GM10266 (cell line): ENCODE measurements around the gene LRRC7.
"Not testable (repeated sequence)": the region's sequence is repeated elsewhere in the genome, so short reads cannot be mapped to it uniquely, and the experiment has no call there.

Experiments used
- DNase-seq: peaks from one replicate; pipeline ENCODE4 v3.0.0; 2012; ENCODE audit errors: extremely low spot score
- CTCF ChIP-seq: IDR thresholded peaks from 2 replicates; pipeline ENCODE4 v1.5.1; 2012; ENCODE audit warnings: mild to moderate bottlenecking, low read depth; ENCODE audit not compliant: control insufficient read depth, insufficient read depth; ENCODE audit errors: missing control alignments

Gene LRRC7

GRCh38 chr1:70041317-70042045 lies 473.8 kb downstream of the LRRC7 start:
- DNase-seq, result no peak
- no peak for TF ChIP-seq CTCF

- DNase-seq, result no peak
- TF ChIP-seq CTCF, result no peak
Observed at GRCh38 chr1:70042090-70042731, 474.5 kb downstream of the LRRC7 start.

DNA sequence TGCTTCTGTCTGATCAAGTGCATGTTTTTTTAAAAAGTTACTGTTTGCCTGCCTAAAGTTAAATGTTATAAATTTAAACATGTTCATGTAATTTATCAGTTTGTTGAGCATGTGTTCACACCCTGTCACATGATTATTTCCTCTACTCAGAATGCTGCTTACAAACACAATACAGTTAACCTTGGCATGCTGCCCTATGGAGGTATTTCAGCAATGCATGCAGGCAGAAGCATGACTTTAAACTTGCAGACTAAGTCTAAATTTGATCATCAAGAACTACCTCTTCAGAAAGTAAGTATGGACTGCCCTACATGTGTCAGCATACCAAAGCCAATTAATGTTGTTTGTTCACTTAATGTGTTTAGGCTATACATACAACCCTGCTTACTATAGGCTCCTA lies 476.1 kb downstream of the LRRC7 start:
- no peak for TF ChIP-seq CTCF
- DNase-seq, result no peak

DNA sequence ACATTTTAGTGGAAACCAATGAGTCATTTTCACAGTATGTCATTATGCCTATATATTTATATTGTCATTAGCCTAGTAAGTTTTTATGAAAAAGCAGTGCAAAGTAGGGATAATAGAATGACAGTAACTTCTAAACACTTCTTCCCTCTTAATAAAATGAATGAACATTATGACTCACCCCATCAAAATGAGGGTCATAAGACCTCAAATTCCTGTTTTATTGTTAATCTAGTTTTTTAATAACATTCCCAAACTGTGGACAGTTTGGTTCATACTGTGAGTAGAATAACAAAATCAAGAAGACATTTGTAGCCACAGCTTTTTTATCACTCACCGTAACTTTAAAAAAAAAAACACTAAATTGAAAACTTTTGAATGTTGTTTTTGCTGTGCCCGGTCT lies 477.1 kb downstream of the LRRC7 start:
- TF ChIP-seq CTCF, result no peak
- DNase-seq, result no peak

DNA sequence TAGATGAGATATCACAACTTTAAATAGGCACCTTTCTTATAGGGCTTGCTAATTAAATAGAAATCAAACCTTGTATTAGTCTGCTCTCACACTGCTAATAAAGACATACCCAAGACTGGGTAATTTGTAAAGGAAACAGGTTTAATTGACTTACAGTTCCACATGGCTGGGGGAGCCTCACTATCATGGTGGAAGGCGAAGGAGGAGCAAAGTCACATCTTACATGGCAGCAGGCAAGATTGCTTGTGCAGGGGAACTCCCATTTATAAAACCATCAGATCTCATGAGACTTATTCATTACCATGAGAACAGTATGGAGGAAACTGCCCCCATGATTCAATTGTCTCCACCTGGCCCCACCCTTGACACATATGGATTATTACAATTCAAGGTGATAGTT lies 477.9 kb downstream of the LRRC7 start:
- not testable (repeated sequence) for DNase-seq

DNA sequence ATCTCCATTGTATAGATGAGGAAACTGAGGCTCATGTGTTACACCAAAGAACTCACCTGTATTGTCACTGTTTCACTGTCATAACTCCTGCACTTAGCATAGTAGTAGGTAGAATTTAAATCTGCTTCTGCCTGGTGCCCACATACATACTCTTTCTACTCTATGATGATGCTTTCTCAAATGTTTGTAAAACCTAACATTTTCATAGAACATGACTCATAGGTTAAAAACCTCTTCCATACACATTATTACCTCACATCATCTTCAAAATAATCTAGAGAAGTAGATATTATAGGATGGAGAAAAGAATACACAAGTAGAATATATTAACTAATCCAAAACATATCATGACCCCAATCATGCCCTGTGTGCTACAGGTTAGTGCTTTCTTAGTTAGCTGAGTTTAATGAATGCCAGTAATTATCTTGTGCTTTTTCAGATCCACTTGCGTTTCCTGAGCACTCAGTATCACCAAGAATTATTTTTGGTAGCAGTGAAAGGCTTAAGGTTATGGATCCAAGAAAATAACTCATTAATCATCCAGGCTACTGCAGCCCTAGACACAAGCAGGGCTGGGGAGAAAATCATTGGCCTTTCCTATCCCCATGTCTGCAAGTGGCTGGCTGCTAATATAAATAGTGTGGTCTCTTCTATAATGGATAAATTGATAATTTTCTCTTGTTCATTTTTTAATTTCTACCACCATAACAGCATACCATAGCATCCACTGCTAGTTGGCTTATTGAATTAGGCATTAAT lies 480.8 kb downstream of the LRRC7 start:
- no peak for DNase-seq
- TF ChIP-seq CTCF, result no peak

DNA sequence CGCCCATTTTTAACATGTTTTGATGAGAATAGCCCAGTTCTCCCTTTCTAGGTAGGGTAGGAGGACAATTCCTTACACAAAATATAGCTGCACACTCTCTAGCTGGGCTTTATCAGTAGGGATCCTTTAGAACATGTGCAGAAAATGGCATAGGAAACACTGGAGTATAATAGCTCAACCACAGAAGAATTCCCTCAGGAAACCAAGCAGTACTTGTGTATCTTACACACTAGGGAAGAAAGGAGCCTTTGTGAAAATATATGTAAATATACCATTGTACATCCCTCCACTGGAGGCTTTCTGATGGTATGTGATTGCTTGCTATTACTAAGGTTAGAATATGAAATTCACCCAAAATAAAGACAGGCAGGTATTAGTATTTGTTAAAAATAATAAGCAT lies 484.2 kb downstream of the LRRC7 start:
- TF ChIP-seq CTCF, result no peak
- no peak for DNase-seq
